PC-3 (cell line): ENCODE data around the gene ASTN2.

ENCODE experiments used
- CTCF ChIP-seq: fragments of 300-600 bp; sonication (generic); conservative IDR thresholded peaks from 2 replicates; pipeline ENCODE4 v1.5.1; 2017; ENCODE audit warnings: antibody characterized with exemption, low read depth, mild to moderate bottlenecking, low read length
- EZH2 ChIP-seq: fragments of 300-600 bp; sonication (generic); IDR thresholded peaks from one replicate; pipeline ENCODE4 v1.6.1; 2017; ENCODE audit warnings: antibody characterized with exemption, mild to moderate bottlenecking, low read length; ENCODE audit not compliant: unreplicated experiment

- TF ChIP-seq CTCF (no peak), EZH2 (no peak)
Measured at GRCh38 chr9:116656501-116656971, 758.3 kb downstream of the ASTN2 start.
